GM12864 (cell line): ENCODE measurements around the gene MSI2.

Experiments used
- DNase-seq: peaks from one replicate; pipeline ENCODE4 v3.0.0-alpha.2; 2011; ENCODE audit warnings: low read depth
- H3K4me3 ChIP-seq: 2 replicates; pipeline ENCODE4 v1.5.1; 2011; ENCODE audit warnings: mild to moderate bottlenecking, low read depth, low read length, control low read depth
- CTCF ChIP-seq: IDR thresholded peaks from 2 replicates; pipeline ENCODE4 v1.5.1; 2011; ENCODE audit warnings: low read depth, mild to moderate bottlenecking, moderate library complexity, low read length, control low read depth, inconsistent platforms; ENCODE audit errors: missing control alignments

MSI2 gene

GRCh38 chr17:57556320-57556719 is 300.0 kb downstream of the MSI2 start:
- DNase-seq, result no peak
- no peak for TF ChIP-seq CTCF
- H3K4me3 ChIP-seq, result no peak overlapping the region

GRCh38 chr17:57556977-57557376 is 300.7 kb downstream of the MSI2 start:
- no peak overlapping the region for H3K4me3 ChIP-seq
- DNase-seq, result no peak
- no peak for TF ChIP-seq CTCF

- TF ChIP-seq CTCF, result no peak
- no peak for DNase-seq
- H3K4me3 ChIP-seq, result no peak overlapping the region
Observed at GRCh38 chr17:57557416-57557815, 301.1 kb downstream of the MSI2 start.

GRCh38 chr17:57557834-57558681 is 301.7 kb downstream of the MSI2 start:
- DNase-seq, result no peak
- no peak for TF ChIP-seq CTCF
- H3K4me3 ChIP-seq, result no peak overlapping the region

GRCh38 chr17:57559226-57559625 is 302.9 kb downstream of the MSI2 start:
- TF ChIP-seq CTCF, result no peak
- DNase-seq, result no peak
- H3K4me3 ChIP-seq, result no peak overlapping the region

GRCh38 chr17:57559634-57560318 is 303.5 kb downstream of the MSI2 start:
- no peak overlapping the region for H3K4me3 ChIP-seq
- no peak for DNase-seq
- no peak for TF ChIP-seq CTCF
